ENCODE measurements around the gene SSC5D.
A peak's percentile ranks its signal among the peaks of the same experiment; 100 is the strongest.
"Not testable (repeated sequence)": the region's sequence is repeated elsewhere in the genome, so short reads cannot be mapped to it uniquely, and the experiment has no call there.

SSC5D gene

DNA sequence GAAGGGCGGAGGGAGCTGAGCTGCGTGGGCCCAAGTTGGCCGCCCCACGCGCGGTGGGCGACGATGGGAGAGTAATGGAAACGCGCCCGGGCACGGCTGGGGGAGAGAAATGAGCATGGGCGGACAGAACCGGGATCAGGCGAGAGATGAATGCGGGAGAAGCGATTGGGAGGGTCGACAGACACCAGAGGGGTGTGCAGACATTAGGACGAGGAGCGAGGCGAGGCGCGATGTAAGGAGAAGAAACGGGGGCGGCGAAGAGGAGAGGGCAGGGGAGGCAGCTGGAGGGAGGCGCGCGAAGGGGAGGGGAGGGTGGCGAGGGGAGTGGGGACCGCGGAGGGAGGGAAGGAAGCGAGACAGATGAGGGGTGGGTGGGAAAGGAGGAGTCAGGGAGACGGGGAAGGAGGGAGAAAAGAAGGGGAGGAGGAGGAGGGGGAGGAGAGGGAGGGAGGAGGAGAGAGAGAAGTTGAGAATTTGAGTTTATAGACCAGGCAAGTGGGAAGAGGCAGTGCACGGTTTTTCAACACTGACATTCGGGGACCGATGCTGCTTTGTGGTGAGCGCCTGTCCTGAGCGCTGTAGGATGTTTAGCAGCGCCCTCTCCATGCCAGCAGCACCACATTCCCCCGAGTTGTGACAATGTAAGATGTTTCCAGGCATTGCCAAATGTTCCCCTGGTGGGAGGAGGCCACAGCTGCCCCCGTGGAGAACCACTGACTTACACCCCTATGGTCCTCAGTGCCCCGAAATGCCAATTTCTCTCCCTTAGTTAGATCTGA lies 45.0 kb upstream of the SSC5D start, which contains the start of gene SHISA7:
TSS of gene SHISA7 (minus strand) at position 256 of the 779 bp plus-strand sequence. CDS start 437 bp downstream, outside the sequence.
- no peak for DNase-seq (ENCODE audit: low read depth, low spot score)
- Histone ChIP-seq H3K4me1 (ENCODE audit: insufficient read depth, insufficient read length) (peaks cover 5% of the 10 kb centered on the region), H3K36me3 (ENCODE audit: insufficient read depth, insufficient read length, low read length) (no peaks in the 10 kb centered on the region), H3K4me3 (ENCODE audit: insufficient read length, low read depth) (peak within 1 kb of the TSS; percentile 4), H3K9ac (ENCODE audit: insufficient read length, low read depth) (no peak within 1 kb of the TSS), H3K27me3 (ENCODE audit: insufficient read depth, insufficient read length) (peaks cover 97% of the 10 kb centered on the region), H3K9me3 (ENCODE audit: insufficient read depth, low read length) (no peaks in the 10 kb centered on the region)
- TF ChIP-seq YY1 (IDR thresholded peaks at IDR 0.05; ENCODE audit: insufficient read depth, insufficient read length) (no peak), ZNF274 (IDR thresholded peaks at IDR 0.05; ENCODE audit: low read depth, low read length) (no peak), SUZ12 (IDR thresholded peaks at IDR 0.05; ENCODE audit: extremely low read depth, insufficient read depth, insufficient read length) (no peak)

DNA sequence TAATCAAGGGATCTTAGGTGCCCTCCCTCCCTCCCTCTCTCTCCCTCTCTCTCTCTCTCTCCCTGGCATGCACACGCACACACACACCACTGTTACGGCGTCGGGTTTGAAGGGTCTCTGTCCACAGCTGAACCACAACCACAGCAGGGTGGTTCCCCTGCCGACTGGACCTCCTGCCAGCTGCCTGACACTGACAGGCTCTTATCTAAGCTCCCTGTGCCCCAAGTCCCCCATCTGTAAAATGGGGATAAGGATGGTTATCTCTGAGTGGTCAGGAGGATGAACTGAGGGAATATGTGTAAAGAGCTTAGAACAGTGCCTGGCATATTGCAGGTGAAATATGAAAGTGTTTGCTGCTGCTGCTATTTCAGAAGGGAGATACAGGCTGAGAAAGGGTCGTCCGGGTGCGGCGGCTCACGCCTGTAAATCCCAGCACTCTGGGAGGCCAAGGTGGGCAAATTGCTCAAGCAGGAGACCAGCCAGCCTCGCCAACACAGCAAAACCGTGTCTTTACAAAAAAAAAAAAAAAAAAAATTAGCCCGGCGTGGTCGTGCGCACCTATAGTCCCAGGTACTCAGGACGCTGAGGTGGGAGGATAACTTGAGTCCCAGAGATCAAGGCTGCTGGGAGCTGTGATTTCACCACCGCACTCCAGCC lies 44.3 kb upstream of the SSC5D start:
- DNase-seq (ENCODE audit: low read depth, low spot score), result no peak
- peaks cover 97% of the 10 kb centered on the region for H3K27me3 ChIP-seq (ENCODE audit: insufficient read depth, insufficient read length)
- H3K36me3 ChIP-seq (ENCODE audit: insufficient read depth, insufficient read length, low read length), result no peaks in the 10 kb centered on the region
- no peak overlapping the region for H3K9ac ChIP-seq (ENCODE audit: insufficient read length, low read depth)
- H3K9me3 ChIP-seq (ENCODE audit: insufficient read depth, low read length), result no peaks in the 10 kb centered on the region
- H3K4me3 ChIP-seq (ENCODE audit: insufficient read length, low read depth), result no peak overlapping the region
- no peak for TF ChIP-seq ZNF274 (IDR thresholded peaks at IDR 0.05; ENCODE audit: low read depth, low read length)
- no peak for TF ChIP-seq SUZ12 (IDR thresholded peaks at IDR 0.05; ENCODE audit: extremely low read depth, insufficient read depth, insufficient read length)
- no peak for TF ChIP-seq YY1 (IDR thresholded peaks at IDR 0.05; ENCODE audit: insufficient read depth, insufficient read length)
- H3K4me1 ChIP-seq (ENCODE audit: insufficient read depth, insufficient read length), result peaks cover 5% of the 10 kb centered on the region

DNA sequence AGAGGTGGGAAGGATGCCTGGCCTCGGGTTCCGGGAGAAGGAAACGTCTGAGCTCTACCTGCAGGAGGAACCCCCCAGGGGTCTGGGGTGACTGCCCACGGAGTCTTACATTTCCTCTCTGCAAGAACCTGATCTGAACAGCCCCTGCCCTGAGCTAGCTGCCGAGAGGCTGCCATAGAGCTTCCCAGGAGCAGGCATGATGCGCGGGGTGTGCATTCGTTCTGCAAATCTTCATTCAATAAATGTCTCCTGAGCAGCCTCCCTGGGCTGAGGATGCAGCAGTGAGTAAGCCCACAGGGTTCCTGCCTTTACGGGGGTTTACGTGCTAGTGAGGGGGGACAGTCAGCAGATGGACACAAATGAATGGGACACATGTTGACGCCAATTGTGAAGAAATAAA lies 43.6 kb upstream of the SSC5D start:
- Histone ChIP-seq H3K9me3 (ENCODE audit: insufficient read depth, low read length) (no peaks in the 10 kb centered on the region), H3K4me3 (ENCODE audit: insufficient read length, low read depth) (no peak overlapping the region), H3K9ac (ENCODE audit: insufficient read length, low read depth) (no peak overlapping the region), H3K27me3 (ENCODE audit: insufficient read depth, insufficient read length) (peaks cover 97% of the 10 kb centered on the region), H3K36me3 (ENCODE audit: insufficient read depth, insufficient read length, low read length) (no peaks in the 10 kb centered on the region), H3K4me1 (ENCODE audit: insufficient read depth, insufficient read length) (peaks cover 3% of the 10 kb centered on the region)
- DNase-seq (ENCODE audit: low read depth, low spot score), result no peak
- TF ChIP-seq ZNF274 (IDR thresholded peaks at IDR 0.05; ENCODE audit: low read depth, low read length) (no peak), YY1 (IDR thresholded peaks at IDR 0.05; ENCODE audit: insufficient read depth, insufficient read length) (no peak), SUZ12 (IDR thresholded peaks at IDR 0.05; ENCODE audit: extremely low read depth, insufficient read depth, insufficient read length) (no peak)

DNA sequence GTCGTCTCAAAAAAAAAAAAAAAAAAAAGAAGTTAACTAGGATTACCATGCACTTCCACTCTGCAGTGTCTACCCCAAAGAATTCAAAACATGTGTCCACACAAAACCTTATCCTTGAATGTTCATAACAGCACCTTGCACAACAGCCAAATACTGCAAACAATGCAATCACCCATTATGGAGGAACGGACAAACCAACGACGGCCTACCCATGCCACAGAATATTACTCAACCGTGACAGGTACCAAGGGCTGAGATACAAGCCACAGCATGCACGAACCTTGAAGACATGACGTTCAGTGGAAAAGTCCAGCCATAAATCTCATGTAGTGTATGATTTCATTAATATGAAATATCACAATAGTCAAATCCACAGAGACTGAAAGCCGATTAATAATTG lies 42.2 kb upstream of the SSC5D start:
- no peak overlapping the region for H3K9ac ChIP-seq (ENCODE audit: insufficient read length, low read depth)
- H3K27me3 ChIP-seq (ENCODE audit: insufficient read depth, insufficient read length), result peaks cover 95% of the 10 kb centered on the region
- TF ChIP-seq ZNF274 (IDR thresholded peaks at IDR 0.05; ENCODE audit: low read depth, low read length) (no peak), YY1 (IDR thresholded peaks at IDR 0.05; ENCODE audit: insufficient read depth, insufficient read length) (no peak), SUZ12 (IDR thresholded peaks at IDR 0.05; ENCODE audit: extremely low read depth, insufficient read depth, insufficient read length) (no peak)
- H3K4me1 ChIP-seq (ENCODE audit: insufficient read depth, insufficient read length), result no peaks in the 10 kb centered on the region
- no peaks in the 10 kb centered on the region for H3K9me3 ChIP-seq (ENCODE audit: insufficient read depth, low read length)
- DNase-seq (ENCODE audit: low read depth, low spot score), result no peak
- no peak overlapping the region for H3K4me3 ChIP-seq (ENCODE audit: insufficient read length, low read depth)
- H3K36me3 ChIP-seq (ENCODE audit: insufficient read depth, insufficient read length, low read length), result no peaks in the 10 kb centered on the region

DNA sequence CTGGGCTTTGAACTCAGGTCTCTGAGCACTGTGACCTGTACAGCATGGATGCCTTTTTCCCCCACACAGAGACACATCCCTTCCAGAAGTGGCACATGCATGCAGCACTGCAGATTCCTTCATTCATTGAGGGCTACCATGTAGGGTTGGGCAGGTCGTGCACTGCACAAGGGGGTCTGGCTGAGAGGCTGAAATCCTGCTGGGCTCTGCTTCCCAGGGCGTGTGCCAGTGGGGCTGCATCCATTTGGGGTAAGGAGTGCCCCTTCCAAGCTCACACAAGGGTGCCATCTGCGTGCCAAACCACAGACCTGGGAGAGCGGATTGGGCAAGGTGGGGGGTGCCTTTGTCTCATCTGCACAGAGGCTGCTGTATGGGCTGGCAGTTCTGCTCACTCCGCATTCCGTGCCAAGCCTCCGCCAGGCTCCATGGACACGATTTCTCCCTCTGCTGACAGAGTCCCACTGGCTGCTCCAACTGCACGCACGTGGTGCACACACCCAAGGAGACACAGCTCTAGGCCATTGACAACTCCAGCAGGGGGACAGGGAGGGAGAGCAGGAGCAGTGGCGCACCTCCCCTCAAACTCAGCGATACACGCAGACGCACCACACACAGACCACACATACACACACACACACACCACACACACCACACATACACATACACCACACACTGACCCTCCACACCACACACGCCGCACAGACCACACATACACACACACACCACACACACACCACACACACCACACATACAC lies 40.6 kb upstream of the SSC5D start:
- no peak for TF ChIP-seq SUZ12 (IDR thresholded peaks at IDR 0.05; ENCODE audit: extremely low read depth, insufficient read depth, insufficient read length)
- DNase-seq (ENCODE audit: low read depth, low spot score), result no peak
- H3K9me3 ChIP-seq (ENCODE audit: insufficient read depth, low read length), result no peaks in the 10 kb centered on the region
- H3K36me3 ChIP-seq (ENCODE audit: insufficient read depth, insufficient read length, low read length), result no peaks in the 10 kb centered on the region
- H3K27me3 ChIP-seq (ENCODE audit: insufficient read depth, insufficient read length), result peaks cover 94% of the 10 kb centered on the region
- no peak overlapping the region for H3K9ac ChIP-seq (ENCODE audit: insufficient read length, low read depth)
- H3K4me3 ChIP-seq (ENCODE audit: insufficient read length, low read depth), result no peak overlapping the region
- no peaks in the 10 kb centered on the region for H3K4me1 ChIP-seq (ENCODE audit: insufficient read depth, insufficient read length)

DNA sequence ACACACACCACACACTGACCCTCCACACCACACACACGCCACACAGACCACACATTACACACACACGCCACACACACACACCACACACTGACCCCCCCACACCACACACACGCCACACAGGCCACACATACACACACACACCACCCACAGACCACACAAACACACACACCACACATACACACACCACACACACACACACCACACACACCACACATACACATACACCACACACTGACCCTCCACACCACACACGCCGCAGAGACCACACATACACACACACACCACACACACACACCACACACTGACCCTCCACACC lies 40.1 kb upstream of the SSC5D start:
- H3K4me1 ChIP-seq (ENCODE audit: insufficient read depth, insufficient read length); H3K36me3 ChIP-seq (ENCODE audit: insufficient read depth, insufficient read length, low read length); DNase-seq (ENCODE audit: low read depth, low spot score); H3K9ac ChIP-seq (ENCODE audit: insufficient read length, low read depth); H3K9me3 ChIP-seq (ENCODE audit: insufficient read depth, low read length); H3K4me3 ChIP-seq (ENCODE audit: insufficient read length, low read depth): not testable (repeated sequence)
- H3K27me3 ChIP-seq (ENCODE audit: insufficient read depth, insufficient read length), result peaks cover 93% of the 10 kb centered on the region

DNA sequence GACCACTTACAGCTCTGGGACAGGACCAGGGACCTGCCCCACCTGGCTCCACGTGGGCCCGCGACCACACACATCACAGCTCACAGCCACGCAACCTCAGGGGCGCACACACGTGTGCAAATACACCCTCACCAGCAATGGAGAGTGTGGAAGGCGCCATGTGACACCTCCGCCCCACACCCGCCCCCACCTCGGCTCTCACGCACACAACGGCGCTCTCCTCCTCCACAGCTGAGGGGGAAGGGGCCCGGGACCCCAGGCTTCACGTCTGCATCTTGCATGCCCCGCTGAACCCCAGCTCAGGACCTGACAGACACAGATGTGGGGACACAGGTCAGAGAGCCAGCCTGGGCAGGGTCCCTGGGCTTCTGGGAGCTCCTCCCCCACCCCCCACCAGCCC lies 38.8 kb upstream of the SSC5D start:
- TF ChIP-seq ZNF274 (IDR thresholded peaks at IDR 0.05; ENCODE audit: low read depth, low read length) (no peak), SUZ12 (IDR thresholded peaks at IDR 0.05; ENCODE audit: extremely low read depth, insufficient read depth, insufficient read length) (no peak), YY1 (IDR thresholded peaks at IDR 0.05; ENCODE audit: insufficient read depth, insufficient read length) (no peak)
- Histone ChIP-seq H3K27me3 (ENCODE audit: insufficient read depth, insufficient read length) (peaks cover 87% of the 10 kb centered on the region), H3K4me3 (ENCODE audit: insufficient read length, low read depth) (no peak overlapping the region), H3K4me1 (ENCODE audit: insufficient read depth, insufficient read length) (no peaks in the 10 kb centered on the region), H3K9me3 (ENCODE audit: insufficient read depth, low read length) (no peaks in the 10 kb centered on the region), H3K9ac (ENCODE audit: insufficient read length, low read depth) (no peak overlapping the region), H3K36me3 (ENCODE audit: insufficient read depth, insufficient read length, low read length) (no peaks in the 10 kb centered on the region)
- DNase-seq (ENCODE audit: low read depth, low spot score), result no peak

Data from NT2/D1 (cell line).